GM19395 (cell line): ENCODE results near the gene IFNLR1.

Experiments used
- ATAC-seq: cut with Tn5 transposase; IDR thresholded peaks from one replicate; pipeline ENCODE4 v1.9.1; 2021; ENCODE audit warnings: mild to moderate bottlenecking, moderate library complexity; ENCODE audit not compliant: unreplicated experiment

Gene IFNLR1

GRCh38 chr1:24180676-24181075, 6.4 kb downstream of the IFNLR1 start:
- ATAC-seq: no peak

DNA sequence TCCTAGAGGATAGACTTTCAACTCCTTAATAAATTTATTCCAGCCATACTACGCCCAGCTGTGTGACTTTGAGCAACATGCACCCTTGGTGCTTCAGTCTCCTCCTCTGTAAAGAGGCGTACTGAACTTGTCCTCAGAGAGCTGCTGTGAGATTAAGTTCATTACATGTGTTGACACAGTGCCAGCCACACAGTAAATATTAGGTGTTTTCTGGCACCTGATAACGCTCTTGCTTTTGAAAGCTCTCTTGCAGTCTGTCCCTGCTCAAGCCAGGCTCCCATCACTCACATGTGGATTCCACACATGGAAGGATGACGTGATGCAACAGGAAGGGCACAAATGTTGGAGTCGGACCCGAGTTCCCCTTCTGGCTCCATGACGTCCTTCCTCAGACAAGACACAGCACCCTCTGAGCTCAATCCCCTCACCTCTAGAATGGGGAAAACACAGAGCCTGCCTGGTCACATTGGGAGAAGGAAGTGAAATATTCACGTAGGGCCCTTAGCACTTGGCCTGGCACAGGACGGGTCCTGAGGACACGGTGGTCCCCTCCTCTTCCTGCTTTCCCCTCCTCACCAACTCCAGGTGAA, 7.7 kb downstream of the IFNLR1 start:
- ATAC-seq: no peak

DNA sequence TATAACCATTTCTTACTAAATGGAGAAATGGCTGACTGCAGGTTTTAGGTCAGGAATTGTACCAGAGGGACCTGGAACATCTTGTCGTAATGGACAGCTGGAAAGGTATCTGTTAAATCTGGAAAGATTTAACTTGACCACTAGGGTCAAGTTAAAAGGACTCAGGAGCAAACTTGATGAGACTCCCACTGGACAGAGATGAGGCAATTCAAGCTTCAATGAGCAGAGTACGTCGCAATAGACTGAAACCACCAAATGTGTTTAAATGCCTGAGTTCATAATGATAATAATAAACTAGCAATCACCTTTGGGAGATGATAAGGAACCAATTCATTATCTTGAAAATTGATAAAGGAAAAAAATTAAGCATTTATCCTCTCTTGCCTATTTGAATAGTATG, 8.7 kb downstream of the IFNLR1 start:
- no peak for ATAC-seq

- ATAC-seq: no peak
Measured at GRCh38 chr1:24177161-24177560, 9.9 kb downstream of the IFNLR1 start.

- no peak for ATAC-seq
Measured at GRCh38 chr1:24175033-24175755, 11.9 kb downstream of the IFNLR1 start.

GRCh38 chr1:24173638-24174575, 13.2 kb downstream of the IFNLR1 start:
- no peak for ATAC-seq

DNA sequence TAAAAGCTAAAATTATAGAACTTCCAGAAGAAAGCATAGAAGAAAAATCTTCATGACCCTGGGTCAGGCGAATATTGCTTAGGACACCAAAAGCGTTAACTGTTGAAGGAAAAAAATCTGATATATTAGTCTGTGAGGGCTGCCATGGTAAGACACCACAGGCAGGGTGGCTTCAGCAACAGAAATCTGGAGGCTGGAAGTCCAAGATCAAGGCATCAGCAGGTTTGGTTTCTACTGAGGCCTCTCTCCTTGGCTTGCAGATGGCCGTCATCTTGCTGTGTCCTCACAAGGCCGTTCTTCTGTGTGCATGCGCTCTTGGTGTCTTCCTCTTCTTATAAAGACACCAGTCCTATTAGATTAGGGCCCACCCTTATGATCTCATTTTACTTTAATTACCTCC, 14.5 kb downstream of the IFNLR1 start:
- no peak for ATAC-seq

- no peak for ATAC-seq
Measured at GRCh38 chr1:24169286-24169685, 17.8 kb downstream of the IFNLR1 start.

DNA sequence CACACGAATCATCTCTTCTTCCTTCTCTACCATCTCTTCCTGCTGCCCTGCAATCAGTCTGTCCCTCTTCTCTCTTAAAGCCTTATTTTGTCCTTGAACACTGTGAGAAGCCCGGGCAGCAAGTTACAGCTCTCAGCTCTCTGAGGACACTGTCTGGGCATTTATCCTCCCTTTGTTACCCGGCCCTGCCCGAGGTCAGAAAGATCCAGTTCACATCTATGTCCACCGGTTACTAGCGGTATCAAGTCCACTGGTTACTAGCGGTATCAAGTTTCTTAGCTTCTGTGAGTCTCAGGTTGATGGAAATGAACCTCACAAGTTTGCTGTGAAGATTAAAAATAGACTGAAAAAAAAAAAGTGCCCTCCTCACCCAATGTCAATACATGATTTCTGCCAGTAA, 18.8 kb downstream of the IFNLR1 start:
- ATAC-seq: no peak

DNA sequence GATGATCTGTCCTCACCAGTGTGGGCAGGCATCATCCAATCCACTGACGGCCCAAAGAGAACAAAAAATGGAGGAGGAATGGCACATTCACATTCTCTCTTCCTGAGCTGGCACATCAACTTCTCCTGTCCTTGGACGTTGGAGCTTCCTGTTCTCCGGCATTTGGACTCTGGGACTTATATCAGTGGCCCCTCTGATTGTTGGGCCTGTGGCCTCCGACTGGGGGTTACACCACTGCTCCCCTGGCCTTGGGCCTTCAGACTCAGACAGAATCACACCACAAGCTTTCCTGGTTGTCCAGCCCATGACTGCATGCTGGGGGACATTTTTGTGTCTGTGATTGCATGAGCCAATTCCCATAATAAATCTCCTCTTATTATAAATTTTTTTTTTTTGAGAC, 20.1 kb downstream of the IFNLR1 start:
- ATAC-seq: no peak

GRCh38 chr1:24165500-24165899, 21.6 kb downstream of the IFNLR1 start:
- no peak for ATAC-seq

DNA sequence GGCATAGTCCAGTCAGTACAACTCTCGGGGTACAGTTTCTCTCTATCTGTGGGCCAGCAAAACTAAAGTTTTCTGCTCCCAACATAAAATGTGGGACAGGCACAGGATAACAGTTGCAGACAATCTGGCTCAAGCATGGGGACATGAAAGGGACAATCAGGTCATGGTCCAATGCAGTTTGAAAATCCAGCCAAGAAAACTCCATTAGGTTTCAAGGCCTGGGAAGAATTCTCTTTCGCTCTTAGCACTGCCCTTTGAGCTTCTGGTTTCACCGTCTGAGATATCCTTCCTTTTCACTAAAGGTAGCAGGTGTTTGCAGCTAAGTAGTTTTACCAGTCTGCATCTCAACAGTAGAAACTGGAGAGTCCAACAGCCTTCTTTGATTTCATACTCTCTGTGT, 23.1 kb downstream of the IFNLR1 start:
- no peak for ATAC-seq

DNA sequence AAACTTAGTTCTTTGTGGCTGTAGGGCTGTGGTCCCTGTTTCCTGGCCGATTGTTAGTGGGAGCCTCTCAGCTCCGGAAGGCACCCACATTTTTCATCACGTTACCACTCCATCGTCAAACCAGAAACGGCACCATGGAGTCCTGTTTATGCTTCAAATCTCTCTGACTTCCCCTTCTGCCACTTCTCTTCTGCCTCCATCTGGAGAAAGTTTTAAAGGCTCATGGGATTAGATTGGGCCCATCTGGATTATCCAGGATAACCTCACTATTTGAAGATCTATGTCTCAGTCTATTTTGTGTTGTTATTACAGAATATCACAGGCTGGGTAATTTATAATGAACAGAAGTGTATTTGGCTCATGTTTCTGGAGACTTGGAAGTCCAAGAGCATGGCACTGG, 24.9 kb downstream of the IFNLR1 start:
- ATAC-seq: no peak

DNA sequence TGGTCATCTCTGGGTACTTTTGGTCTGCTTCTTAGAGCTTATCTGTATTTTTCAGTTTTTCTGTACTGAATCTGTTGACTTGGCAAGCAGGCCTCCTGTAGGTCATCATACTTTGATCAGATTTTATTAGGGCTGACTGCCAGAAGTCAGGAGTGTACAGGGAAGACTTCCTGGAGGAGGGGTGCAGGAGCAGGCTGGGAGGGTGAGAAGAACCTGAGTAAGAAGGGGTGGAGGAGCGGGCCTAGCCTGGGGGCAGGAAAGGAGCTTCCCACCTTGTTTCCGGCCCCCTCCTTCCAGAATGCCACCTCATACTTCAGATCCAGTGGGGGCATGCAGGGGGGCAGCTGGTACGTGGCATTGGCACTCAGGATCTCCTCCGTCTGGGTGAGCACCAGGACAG, 25.8 kb downstream of the IFNLR1 start:
- no peak for ATAC-seq

DNA sequence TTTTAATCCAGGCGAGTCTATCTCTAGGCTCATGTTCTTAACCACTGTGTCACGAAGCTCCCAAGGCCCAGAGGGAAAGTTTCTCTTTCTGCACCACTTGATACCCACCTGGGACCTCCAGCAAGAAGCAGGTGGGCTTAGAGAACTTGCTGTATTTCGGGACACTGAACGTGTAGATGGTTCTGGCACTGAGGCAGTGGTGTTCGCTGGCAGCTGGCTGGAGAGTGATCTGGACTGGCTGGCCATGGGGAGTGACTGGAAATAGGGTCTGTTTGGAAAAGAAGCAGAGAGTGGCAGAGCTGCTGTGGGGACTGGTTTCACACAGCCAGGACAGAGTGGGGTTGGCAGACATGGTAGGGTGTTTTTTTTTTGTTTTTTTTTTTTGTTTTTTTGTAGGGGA, 27.7 kb downstream of the IFNLR1 start:
- no peak for ATAC-seq

DNA sequence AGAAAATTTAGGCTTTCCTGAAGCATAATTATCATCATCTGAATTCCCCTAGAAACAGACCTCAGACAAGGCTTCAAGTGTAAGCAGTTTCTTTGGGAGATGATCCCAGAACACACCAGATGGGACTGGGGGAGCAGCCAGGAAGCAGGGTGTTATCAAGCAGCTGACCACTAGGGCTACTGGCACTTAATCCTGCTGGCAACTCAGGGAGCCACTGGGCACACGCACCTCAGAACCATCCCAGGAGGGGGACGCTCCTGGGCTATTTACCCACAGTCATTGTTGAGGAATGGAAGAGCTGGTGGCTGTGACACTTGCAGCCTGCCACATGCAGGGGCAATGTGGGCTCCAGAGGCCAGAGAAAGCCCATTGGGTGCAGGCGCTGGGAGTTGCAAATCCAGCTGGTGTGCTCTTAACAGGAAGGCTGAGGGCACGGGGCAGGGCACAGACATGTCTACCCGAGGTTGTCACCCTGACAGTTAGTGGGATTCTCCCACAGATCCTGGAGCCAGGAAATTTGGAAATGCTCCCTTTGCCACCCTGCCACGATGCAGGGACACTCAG, 29.1 kb downstream of the IFNLR1 start:
- no peak for ATAC-seq

DNA sequence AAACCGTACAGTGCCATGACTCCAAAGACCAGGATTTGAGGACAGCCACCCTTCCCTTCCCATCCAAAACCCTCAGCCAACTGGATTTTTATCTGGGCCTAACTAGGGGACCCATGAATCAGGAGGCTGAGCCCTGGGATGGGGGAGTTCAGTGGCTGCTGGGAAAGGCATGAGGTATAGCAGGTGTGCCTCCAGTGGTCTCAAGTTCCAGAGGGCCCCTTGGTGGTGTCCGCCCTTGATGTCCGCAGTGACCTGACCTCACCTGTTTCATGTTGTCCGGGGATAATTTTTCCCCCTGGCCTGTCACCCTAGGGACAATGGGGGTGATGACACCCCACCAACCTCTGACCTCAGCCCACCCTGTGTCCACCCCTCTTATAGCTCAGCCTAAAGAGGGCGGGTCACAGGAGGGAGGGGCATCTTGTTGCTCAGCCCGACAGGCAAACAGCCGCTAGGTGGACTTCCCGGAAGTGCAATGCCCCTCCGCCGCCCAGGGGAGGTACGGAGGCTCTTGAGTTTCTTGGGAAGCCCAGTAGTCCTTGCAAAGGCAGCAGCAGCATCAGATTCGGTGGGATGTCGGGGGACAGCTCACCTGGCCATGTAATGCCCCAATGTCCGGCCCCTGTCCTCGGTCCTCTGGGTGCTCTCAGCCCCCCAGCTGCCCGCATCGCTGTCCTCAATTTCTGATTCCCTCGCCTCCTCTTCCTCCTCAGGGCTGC, 30.4 kb downstream of the IFNLR1 start:
- no peak for ATAC-seq

GRCh38 chr1:24155011-24155782, 31.9 kb downstream of the IFNLR1 start:
- ATAC-seq: no peak

DNA sequence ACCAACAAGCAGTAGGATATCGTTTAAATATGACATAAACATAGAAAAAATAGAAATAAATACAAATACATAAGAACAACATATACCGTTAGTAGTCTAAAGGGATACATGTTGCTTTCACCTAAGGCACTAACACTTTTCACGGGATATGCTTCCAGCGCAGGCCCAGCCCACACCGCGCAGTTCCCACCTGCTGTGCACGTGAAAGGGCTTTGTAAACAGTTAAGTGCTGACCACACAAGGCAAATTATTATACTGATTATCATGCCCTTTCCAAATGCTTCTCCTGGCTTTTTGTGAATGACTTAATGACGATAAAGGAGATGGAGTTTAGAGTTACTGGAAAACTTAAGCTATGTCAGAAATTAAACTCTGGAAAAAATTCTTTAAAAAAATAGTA, 32.9 kb downstream of the IFNLR1 start:
- no peak for ATAC-seq
